KMS-11 (cell line): ENCODE results near the gene FURIN.
A peak's percentile ranks its signal among the peaks of the same experiment; 100 is the strongest.
"Not testable (repeated sequence)": the region's sequence is repeated elsewhere in the genome, so short reads cannot be mapped to it uniquely, and the experiment has no call there.

Experiments used
- H2AFZ ChIP-seq: fragments of 200-600 bp; sonication (generic); 2 replicates; pipeline ENCODE4 v1.6.1; 2016; ENCODE audit warnings: antibody characterized with exemption, mixed run types, low read depth
- H3K27ac ChIP-seq: fragments of 200-600 bp; sonication (generic); 2 replicates; pipeline ENCODE4 v1.6.1; 2016; ENCODE audit warnings: mild to moderate bottlenecking, mixed run types
- H3K27me3 ChIP-seq: fragments of 200-600 bp; sonication (generic); 2 replicates; pipeline ENCODE4 v1.6.1; 2017; ENCODE audit warnings: mild to moderate bottlenecking, low read depth, mixed run types, moderate library complexity; ENCODE audit not compliant: insufficient read depth
- H3K36me3 ChIP-seq: fragments of 200-600 bp; sonication (generic); 2 replicates; pipeline ENCODE4 v1.6.1; 2017; ENCODE audit warnings: mild to moderate bottlenecking, mixed run types; ENCODE audit not compliant: insufficient read depth
- H3K4me1 ChIP-seq: fragments of 200-600 bp; sonication (generic); 2 replicates; pipeline ENCODE4 v1.6.1; 2016; ENCODE audit warnings: mild to moderate bottlenecking, low read depth, mixed run types; ENCODE audit not compliant: poor library complexity, severe bottlenecking
- H3K4me2 ChIP-seq: fragments of 200-600 bp; sonication (generic); 2 replicates; pipeline ENCODE4 v1.7.0; 2016; ENCODE audit warnings: mild to moderate bottlenecking, mixed run types
- H3K4me3 ChIP-seq: fragments of 200-600 bp; sonication (generic); IDR thresholded peaks from 2 replicates; pipeline ENCODE4 v1.6.1; 2017; ENCODE audit warnings: low read depth, low read length, mixed read lengths; ENCODE audit not compliant: insufficient read depth
- H3K79me2 ChIP-seq: fragments of 200-600 bp; sonication (generic); 2 replicates; pipeline ENCODE4 v1.6.1; 2016; ENCODE audit warnings: low read depth, mixed run types; ENCODE audit not compliant: insufficient read depth
- H3K9ac ChIP-seq: fragments of 200-600 bp; sonication (generic); 2 replicates; pipeline ENCODE4 v1.6.1; 2016; ENCODE audit warnings: mild to moderate bottlenecking, mixed run types
- H4K20me1 ChIP-seq: fragments of 200-600 bp; sonication (generic); 2 replicates; pipeline ENCODE4 v1.6.1; 2016; ENCODE audit warnings: mild to moderate bottlenecking, mixed run types; ENCODE audit not compliant: insufficient read depth
- TF ChIP-seq, protein P1 (sequence below): fragments of 200-600 bp; sonication (generic); conservative IDR thresholded peaks from 2 replicates; pipeline ENCODE4 v1.6.1; 2017; ENCODE audit warnings: low read depth, mild to moderate bottlenecking, antibody characterized with exemption, low read length, moderate library complexity, mixed read lengths

Gene FURIN

DNA sequence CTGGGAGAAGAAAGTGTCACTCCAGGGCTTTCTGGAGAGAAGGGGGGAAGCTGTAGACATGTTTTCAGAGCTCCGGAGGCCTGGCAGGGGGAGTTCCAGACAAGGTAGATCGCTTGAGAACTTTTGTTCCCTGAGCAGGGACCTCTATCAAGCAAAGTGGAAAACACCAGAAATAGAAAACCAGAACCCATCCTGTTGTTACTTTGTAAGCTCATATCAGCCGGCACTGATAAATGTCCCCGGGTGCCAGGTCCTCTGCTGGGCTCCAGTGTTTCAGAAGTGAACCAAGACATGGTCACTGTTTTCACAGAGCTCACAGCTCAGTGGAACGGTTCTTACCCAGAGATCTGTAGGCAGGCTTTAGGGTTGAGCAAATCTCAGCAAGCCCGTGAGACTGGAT, 50.4 kb downstream of the FURIN start:
- H3K36me3 ChIP-seq, result no peaks in the 10 kb centered on the region
- H4K20me1 ChIP-seq, result no peaks in the 10 kb centered on the region
- H3K4me3 ChIP-seq, result no peak overlapping the region
- H3K27me3 ChIP-seq, result no peaks in the 10 kb centered on the region
- H2AFZ ChIP-seq, result no peak overlapping the region
- H3K4me2 ChIP-seq, result no peak overlapping the region
- no peaks in the 10 kb centered on the region for H3K79me2 ChIP-seq
- H3K9ac ChIP-seq, result no peak overlapping the region
- TF ChIP-seq, protein P1, sequence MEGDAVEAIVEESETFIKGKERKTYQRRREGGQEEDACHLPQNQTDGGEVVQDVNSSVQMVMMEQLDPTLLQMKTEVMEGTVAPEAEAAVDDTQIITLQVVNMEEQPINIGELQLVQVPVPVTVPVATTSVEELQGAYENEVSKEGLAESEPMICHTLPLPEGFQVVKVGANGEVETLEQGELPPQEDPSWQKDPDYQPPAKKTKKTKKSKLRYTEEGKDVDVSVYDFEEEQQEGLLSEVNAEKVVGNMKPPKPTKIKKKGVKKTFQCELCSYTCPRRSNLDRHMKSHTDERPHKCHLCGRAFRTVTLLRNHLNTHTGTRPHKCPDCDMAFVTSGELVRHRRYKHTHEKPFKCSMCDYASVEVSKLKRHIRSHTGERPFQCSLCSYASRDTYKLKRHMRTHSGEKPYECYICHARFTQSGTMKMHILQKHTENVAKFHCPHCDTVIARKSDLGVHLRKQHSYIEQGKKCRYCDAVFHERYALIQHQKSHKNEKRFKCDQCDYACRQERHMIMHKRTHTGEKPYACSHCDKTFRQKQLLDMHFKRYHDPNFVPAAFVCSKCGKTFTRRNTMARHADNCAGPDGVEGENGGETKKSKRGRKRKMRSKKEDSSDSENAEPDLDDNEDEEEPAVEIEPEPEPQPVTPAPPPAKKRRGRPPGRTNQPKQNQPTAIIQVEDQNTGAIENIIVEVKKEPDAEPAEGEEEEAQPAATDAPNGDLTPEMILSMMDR, result no peak
- no peak overlapping the region for H3K27ac ChIP-seq
- peaks cover 53% of the 10 kb centered on the region for H3K4me1 ChIP-seq

DNA sequence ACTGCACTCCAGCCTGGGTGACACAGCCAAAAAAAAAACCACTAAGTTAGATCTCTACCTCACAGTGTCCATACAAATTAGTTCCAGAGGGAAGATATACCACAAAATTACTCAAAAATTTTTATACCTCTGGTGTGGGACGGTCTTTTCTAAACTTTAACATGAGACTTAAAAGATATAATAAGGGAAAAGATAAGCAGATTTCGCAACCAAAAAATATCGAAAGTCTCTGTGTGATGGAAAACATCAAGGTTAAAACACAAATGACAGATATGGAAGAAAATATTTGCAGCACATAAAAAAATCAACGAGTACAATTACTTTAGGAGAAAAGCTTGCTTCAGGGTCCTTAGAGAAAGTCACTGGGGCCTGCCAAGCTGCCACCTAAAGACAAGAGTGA, 53.5 kb downstream of the FURIN start:
- Histone ChIP-seq H3K4me2 (peak overlapping the region; percentile 49; the same call in 1 of the 2 replicates), H3K9ac (no peak overlapping the region), H3K27me3 (no peaks in the 10 kb centered on the region), H2AFZ (no peak overlapping the region), H3K4me1 (peaks cover 47% of the 10 kb centered on the region), H3K27ac (peak overlapping the region; percentile 67; the same call in 1 of the 2 replicates), H3K4me3 (no peak overlapping the region), H4K20me1 (no peaks in the 10 kb centered on the region), H3K36me3 (no peaks in the 10 kb centered on the region), H3K79me2 (no peaks in the 10 kb centered on the region)
- TF ChIP-seq, protein P1, result no peak

DNA sequence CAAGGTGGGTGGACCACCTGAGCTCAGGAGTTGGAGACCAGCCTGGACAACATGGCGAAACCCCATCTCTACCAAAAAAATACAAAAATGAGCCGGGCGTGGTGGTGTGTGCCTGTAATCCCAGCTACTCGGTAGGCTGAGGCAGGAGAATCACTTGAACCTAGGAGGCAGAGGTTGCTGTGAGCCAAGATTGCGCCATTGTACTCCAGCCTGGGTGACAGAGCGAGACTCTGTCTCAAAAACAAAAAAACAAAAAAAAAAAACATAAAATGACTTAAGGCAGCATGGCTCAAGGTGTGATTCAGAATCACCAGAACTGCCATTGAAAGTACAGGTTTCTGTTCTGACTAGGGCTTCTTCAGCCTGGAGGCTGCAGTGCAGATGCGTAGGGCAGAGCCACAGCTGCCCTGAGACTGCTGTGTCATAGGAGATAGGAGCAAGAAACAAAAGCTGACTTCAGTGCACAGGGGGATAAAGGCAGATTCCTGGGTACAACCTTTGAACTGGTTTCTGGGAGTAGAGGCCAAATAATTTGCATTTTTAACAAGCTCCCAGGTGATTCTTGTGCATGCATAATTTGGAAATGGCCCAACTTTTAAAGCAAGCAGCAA, 54.4 kb downstream of the FURIN start:
- H3K9ac ChIP-seq, result peak overlapping the region; percentile 11; the same call in 1 of the 2 replicates
- H2AFZ ChIP-seq, H4K20me1 ChIP-seq, H3K36me3 ChIP-seq, H3K79me2 ChIP-seq, H3K27me3 ChIP-seq, H3K4me3 ChIP-seq: not testable (repeated sequence)
- peak overlapping the region; percentile 49 for H3K4me2 ChIP-seq
- peak overlapping the region; percentile 67 for H3K27ac ChIP-seq
- peaks cover 47% of the 10 kb centered on the region for H3K4me1 ChIP-seq

DNA sequence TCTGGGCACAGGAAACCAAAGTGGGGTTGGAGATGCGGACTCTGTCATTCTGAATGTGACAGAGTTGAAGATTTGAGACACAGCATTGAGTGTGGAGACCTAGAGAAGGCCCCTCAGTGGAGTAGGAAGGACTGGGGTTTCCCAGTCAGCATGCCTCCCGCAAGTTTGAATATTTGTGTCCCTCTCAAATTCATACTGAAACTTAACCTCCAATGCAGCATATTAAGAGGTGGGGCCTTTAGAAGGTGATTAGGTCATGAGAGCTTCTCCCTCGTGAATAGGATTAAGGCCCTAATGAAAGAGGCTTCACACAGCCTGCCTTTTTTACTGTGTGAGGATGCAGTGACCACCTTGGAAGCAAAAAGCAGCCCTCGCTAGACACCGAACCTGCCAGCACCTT, 56.0 kb downstream of the FURIN start:
- no peaks in the 10 kb centered on the region for H3K36me3 ChIP-seq
- H4K20me1 ChIP-seq, result no peaks in the 10 kb centered on the region
- H3K9ac ChIP-seq, result peak overlapping the region; percentile 23; the same call in 1 of the 2 replicates
- peak overlapping the region; percentile 67 for H3K27ac ChIP-seq
- H3K4me2 ChIP-seq, result peak overlapping the region; percentile 49
- TF ChIP-seq, protein P1, result no peak
- H3K27me3 ChIP-seq, result no peaks in the 10 kb centered on the region
- no peaks in the 10 kb centered on the region for H3K79me2 ChIP-seq
- H3K4me3 ChIP-seq, result no peak overlapping the region
- H2AFZ ChIP-seq, result peak overlapping the region; percentile 35; the same call in 1 of the 2 replicates
- peaks cover 50% of the 10 kb centered on the region for H3K4me1 ChIP-seq

DNA sequence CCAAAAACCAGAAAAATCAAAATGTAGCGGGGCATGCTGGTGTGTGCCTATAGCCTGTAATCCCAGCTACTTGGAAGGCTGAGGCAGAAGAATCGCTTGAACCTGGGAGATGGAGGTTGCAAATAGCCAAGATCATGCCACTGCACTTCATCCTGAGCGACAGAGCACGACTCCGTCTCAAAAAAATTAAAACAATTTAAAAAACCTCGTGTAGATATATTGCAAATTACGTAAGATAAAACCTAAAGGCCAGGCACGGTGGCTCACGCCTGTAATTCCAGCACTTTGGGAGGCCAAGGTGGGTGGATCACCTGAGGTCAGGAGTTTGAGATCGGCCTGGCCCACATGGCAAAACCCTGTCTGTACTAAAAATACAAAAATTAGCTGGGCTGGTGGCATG, 58.4 kb downstream of the FURIN start:
- not testable (repeated sequence) for H4K20me1 ChIP-seq, H3K36me3 ChIP-seq, H3K79me2 ChIP-seq, H3K9ac ChIP-seq, H3K27me3 ChIP-seq, H3K4me3 ChIP-seq, H3K27ac ChIP-seq, H2AFZ ChIP-seq, H3K4me2 ChIP-seq
- peaks cover 57% of the 10 kb centered on the region for H3K4me1 ChIP-seq

DNA sequence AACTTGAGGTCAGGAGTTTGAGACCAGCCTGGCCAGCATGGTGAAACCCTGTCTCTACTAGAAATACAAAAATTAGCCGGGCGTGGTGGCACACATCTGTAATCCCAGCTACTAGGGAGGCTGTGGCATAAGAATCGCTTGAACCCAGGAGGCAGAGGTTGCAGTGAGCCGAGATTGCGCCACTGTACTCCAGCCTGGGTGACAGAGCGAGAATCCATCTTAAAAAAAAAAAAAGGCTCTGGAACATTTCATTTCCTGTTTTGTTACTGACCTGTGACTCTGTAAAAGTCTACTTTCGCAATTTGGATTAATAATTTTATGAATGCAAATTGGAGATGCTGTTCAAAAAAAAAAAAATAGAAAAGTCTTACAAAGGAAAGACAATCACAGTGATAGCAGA, 59.7 kb downstream of the FURIN start:
- H3K27me3 ChIP-seq, H3K4me3 ChIP-seq, H3K9ac ChIP-seq, H3K4me2 ChIP-seq, H3K79me2 ChIP-seq, H2AFZ ChIP-seq, H3K36me3 ChIP-seq, H4K20me1 ChIP-seq, H3K27ac ChIP-seq: not testable (repeated sequence)
- H3K4me1 ChIP-seq, result peaks cover 50% of the 10 kb centered on the region
